ENCODE data around the gene CHEK2. TPM values are rescaled to one million over a fixed set of nuclear protein-coding genes. Genes with fewer than 3 reads are reported as not detected.
"Not testable (repeated sequence)": the region's sequence is repeated elsewhere in the genome, so short reads cannot be mapped to it uniquely, and the experiment has no call there.

CHEK2 gene
- polyA plus RNA-seq, 1 experiment: 9.4 TPM

DNA sequence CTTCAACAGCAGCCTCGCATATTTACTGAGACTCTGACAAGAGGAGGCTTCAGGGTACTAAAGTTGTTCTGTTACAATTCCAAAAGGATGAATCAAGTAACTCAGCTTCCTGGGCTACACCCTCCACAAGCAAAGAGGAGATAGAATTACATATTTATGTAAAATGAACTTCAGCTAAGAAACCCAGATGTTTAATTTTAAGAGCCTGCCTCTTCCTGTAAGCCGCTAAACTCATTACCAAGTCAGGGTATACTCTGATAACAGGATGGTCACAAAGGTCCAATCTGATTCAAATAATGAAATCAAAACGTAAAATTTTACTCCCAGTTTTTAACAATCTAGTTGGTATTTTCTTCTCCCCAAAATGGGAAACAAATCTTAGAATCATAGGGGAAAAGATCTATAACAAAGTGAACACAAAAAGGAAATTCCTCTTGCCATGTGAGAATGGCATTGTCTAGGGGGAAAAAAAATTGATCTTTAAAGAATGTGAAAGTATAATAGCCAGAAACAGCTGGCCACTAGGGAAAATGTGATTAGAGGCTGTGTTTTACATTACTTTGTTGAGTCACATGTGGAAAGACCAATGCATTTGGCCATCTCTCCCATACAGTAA, 30.9 kb downstream of the CHEK2 start:
- no peak for TF ChIP-seq CTCF (IDR thresholded peaks at IDR 0.05; ENCODE audit: insufficient read depth, low read depth, low read length)
- Histone ChIP-seq H3K4me3 (ENCODE audit: low read depth, low read length) (no peak overlapping the region; the same call in 1 of the 2 replicates), H3K36me3 (ENCODE audit: control insufficient read depth, insufficient read depth, low read length) (peaks cover 3% of the 10 kb centered on the region; the same call in 1 of the 2 replicates), H3K27me3 (ENCODE audit: control insufficient read depth, insufficient read depth, low read length) (no peaks in the 10 kb centered on the region)
- DNase-seq (ENCODE audit: low read depth): peak; percentile 68
- POLR2A ChIA-PET: interaction anchor here (1.0 kb wide), 1 partner anchor 62 kb away, joined by 3 read pairs; the partner anchor contains the start of gene CCDC117
- CTCF ChIA-PET: interaction anchor here (1.0 to 1.6 kb wide), 3 partner anchors 12 to 62 kb away, joined by 3 to 4 read pairs (median 3); partner anchors contain the start of gene CCDC117

DNA sequence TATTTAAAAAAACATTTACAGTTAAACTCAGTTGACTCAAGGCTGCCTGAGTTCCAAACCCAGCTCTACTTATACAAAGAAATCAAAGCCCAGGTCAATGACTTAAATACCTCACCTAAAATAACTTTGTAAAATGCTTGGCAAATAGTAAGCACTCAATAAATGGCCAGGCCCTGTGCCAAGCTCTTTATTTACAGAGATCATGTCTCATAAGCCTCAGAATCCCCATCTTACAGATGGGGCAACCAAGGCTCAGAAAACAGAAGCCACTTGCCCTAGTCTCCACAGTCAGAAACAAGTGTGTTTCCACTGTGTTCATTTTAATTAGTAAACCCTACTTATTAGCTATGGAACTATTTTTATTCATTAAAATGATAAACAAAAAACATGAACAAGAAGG, 31.5 kb downstream of the CHEK2 start:
- Histone ChIP-seq H3K27me3 (ENCODE audit: control insufficient read depth, insufficient read depth, low read length) (no peaks in the 10 kb centered on the region), H3K36me3 (ENCODE audit: control insufficient read depth, insufficient read depth, low read length) (peaks cover 3% of the 10 kb centered on the region; the same call in 1 of the 2 replicates), H3K4me3 (ENCODE audit: low read depth, low read length) (no peak overlapping the region)
- no peak for DNase-seq (ENCODE audit: low read depth)
- CTCF ChIA-PET: interaction anchor here (1.0 to 1.6 kb wide), 3 partner anchors 11 to 62 kb away, joined by 3 to 4 read pairs (median 3); partner anchors contain the start of gene CCDC117
- no peak for TF ChIP-seq CTCF (IDR thresholded peaks at IDR 0.05; ENCODE audit: insufficient read depth, low read depth, low read length)
- POLR2A ChIA-PET: no interaction called here

DNA sequence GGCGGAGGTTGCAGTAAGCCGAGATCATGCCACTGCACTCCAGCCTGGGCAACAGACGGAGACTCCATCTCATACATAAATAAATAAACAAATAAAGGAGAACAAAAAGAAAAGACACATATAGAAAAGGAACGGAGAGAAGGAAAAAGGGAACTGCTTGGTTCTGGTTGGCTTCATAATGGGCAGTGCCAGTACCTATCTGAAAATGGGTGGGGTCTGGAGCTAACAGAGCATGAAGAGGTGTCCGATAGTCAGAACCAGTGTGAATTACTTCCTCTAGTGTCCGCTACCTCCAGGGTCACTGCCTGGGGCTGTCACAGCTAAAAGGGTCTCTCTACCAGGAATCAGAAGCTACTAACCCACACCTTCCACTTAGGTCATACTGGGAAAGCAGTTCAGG, 34.8 kb downstream of the CHEK2 start:
- CTCF ChIA-PET: no interaction called here
- H3K4me3 ChIP-seq (ENCODE audit: low read depth, low read length): no peak overlapping the region
- no peak for TF ChIP-seq CTCF (IDR thresholded peaks at IDR 0.05; ENCODE audit: insufficient read depth, low read depth, low read length)
- no peak for DNase-seq (ENCODE audit: low read depth)
- H3K27me3 ChIP-seq (ENCODE audit: control insufficient read depth, insufficient read depth, low read length): no peaks in the 10 kb centered on the region
- H3K36me3 ChIP-seq (ENCODE audit: control insufficient read depth, insufficient read depth, low read length): peaks cover 3% of the 10 kb centered on the region; the same call in 1 of the 2 replicates
- POLR2A ChIA-PET: no interaction called here

GRCh38 chr22:28703436-28703835, 38.2 kb downstream of the CHEK2 start:
- ChIA-PET CTCF (no interaction called here), POLR2A (no interaction called here)
- DNase-seq (ENCODE audit: low read depth): no peak
- no peak for TF ChIP-seq CTCF (IDR thresholded peaks at IDR 0.05; ENCODE audit: insufficient read depth, low read depth, low read length)
- H3K4me3 ChIP-seq (ENCODE audit: low read depth, low read length): no peak overlapping the region
- H3K27me3 ChIP-seq (ENCODE audit: control insufficient read depth, insufficient read depth, low read length): no peaks in the 10 kb centered on the region
- H3K36me3 ChIP-seq (ENCODE audit: control insufficient read depth, insufficient read depth, low read length): peaks cover 3% of the 10 kb centered on the region; the same call in 1 of the 2 replicates

GRCh38 chr22:28702891-28703290, 38.7 kb downstream of the CHEK2 start:
- H3K27me3 ChIP-seq (ENCODE audit: control insufficient read depth, insufficient read depth, low read length): no peaks in the 10 kb centered on the region
- no peak for DNase-seq (ENCODE audit: low read depth)
- H3K4me3 ChIP-seq (ENCODE audit: low read depth, low read length): no peak overlapping the region
- H3K36me3 ChIP-seq (ENCODE audit: control insufficient read depth, insufficient read depth, low read length): peaks cover 3% of the 10 kb centered on the region; the same call in 1 of the 2 replicates
- POLR2A ChIA-PET: no interaction called here
- CTCF ChIA-PET: no interaction called here
- no peak for TF ChIP-seq CTCF (IDR thresholded peaks at IDR 0.05; ENCODE audit: insufficient read depth, low read depth, low read length)

GRCh38 chr22:28693041-28693760, 48.4 kb downstream of the CHEK2 start:
- POLR2A ChIA-PET; DNase-seq (ENCODE audit: low read depth): not testable (repeated sequence)
- CTCF ChIA-PET: interaction anchor here (0.7 kb wide), 1 partner anchor 671 kb away, joined by 3 read pairs; no protein-coding TSS in a partner anchor

GRCh38 chr22:28689796-28690195, 51.8 kb downstream of the CHEK2 start:
- CTCF ChIA-PET; POLR2A ChIA-PET; H3K36me3 ChIP-seq (ENCODE audit: control insufficient read depth, insufficient read depth, low read length); H3K4me3 ChIP-seq (ENCODE audit: low read depth, low read length); H3K27me3 ChIP-seq (ENCODE audit: control insufficient read depth, insufficient read depth, low read length); DNase-seq (ENCODE audit: low read depth): not testable (repeated sequence)

More at GRCh38 chr22:28693041-28693760, 48.4 kb downstream of the CHEK2 start:
- H3K4me3 ChIP-seq (ENCODE audit: low read depth, low read length); H3K36me3 ChIP-seq (ENCODE audit: control insufficient read depth, insufficient read depth, low read length); H3K27me3 ChIP-seq (ENCODE audit: control insufficient read depth, insufficient read depth, low read length): not testable (repeated sequence)

GRCh38 chr22:28682966-28683365, 58.7 kb downstream of the CHEK2 start:
- H3K36me3 ChIP-seq (ENCODE audit: control insufficient read depth, insufficient read depth, low read length); H3K4me3 ChIP-seq (ENCODE audit: low read depth, low read length); CTCF ChIA-PET; H3K27me3 ChIP-seq (ENCODE audit: control insufficient read depth, insufficient read depth, low read length); DNase-seq (ENCODE audit: low read depth); POLR2A ChIA-PET: not testable (repeated sequence)
